Thyroid gland (tissue), 4 donors: ENCODE measurements around the gene AK9.

Source experiments
- POLR2A ChIP-seq, 2 donors: fragments of 450-650 bp; IDR thresholded peaks; one replicate each; pipeline ENCODE4 v1.6.1; 2017; ENCODE audit warnings: antibody characterized with exemption in 2 of 2, mild to moderate bottlenecking in 2 of 2, moderate library complexity in 1 of 2
- TF ChIP-seq, protein P1 (sequence below), 6 experiments: fragments of 200-600 bp in 3 of 6; fragments of 450-650 bp in 3 of 6; sonication (generic) in 3 of 6; IDR thresholded peaks; one replicate each; pipeline ENCODE4 v1.5.1; 2016 to 2019; ENCODE audit warnings: antibody characterized with exemption in 6 of 6, mild to moderate bottlenecking in 2 of 6, inconsistent platforms in 1 of 6, moderate library complexity in 1 of 6

DNA sequence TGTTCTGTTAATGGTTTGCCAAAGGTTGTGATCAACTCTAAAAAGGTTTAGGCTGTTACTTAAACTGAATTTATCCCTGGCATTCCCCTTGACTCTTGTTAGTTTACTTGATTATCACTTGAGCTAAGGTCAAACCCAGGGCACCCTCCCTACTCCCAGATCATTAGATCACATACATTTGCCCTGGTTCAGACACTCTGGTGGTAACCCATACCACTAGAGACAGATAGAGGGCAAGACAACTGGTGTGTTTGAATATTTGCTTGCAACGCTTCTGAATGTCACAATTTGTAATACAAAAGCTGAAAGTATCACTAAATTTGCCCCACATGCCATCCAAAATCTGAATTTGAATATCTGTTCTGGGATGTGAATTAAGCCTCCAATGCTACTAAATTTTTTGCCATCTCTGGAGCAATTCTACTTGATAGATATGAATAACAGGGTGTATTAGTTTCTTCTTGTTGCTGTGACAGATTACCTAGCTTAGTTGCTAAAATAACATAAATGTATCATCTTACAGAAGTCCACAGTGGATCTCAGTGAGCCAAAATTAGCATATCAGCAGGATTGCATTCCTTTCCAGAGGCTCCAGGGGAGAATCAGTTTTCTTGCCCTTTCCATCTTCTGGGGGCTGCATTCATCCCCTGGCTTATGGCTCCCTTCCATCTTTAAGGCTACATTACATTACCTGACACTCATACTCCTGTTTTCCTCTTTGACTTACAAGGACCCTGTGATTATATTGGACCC is 45.4 kb upstream of the AK9 start:
- TF ChIP-seq, protein P1, sequence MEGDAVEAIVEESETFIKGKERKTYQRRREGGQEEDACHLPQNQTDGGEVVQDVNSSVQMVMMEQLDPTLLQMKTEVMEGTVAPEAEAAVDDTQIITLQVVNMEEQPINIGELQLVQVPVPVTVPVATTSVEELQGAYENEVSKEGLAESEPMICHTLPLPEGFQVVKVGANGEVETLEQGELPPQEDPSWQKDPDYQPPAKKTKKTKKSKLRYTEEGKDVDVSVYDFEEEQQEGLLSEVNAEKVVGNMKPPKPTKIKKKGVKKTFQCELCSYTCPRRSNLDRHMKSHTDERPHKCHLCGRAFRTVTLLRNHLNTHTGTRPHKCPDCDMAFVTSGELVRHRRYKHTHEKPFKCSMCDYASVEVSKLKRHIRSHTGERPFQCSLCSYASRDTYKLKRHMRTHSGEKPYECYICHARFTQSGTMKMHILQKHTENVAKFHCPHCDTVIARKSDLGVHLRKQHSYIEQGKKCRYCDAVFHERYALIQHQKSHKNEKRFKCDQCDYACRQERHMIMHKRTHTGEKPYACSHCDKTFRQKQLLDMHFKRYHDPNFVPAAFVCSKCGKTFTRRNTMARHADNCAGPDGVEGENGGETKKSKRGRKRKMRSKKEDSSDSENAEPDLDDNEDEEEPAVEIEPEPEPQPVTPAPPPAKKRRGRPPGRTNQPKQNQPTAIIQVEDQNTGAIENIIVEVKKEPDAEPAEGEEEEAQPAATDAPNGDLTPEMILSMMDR (IDR thresholded peaks at IDR 0.05): no peak
- TF ChIP-seq POLR2A (IDR thresholded peaks at IDR 0.05): no peak
